Upper lobe of left lung (tissue), 4 donors: ENCODE data around the gene HSDL2.

ENCODE experiments used
- POLR2A ChIP-seq, 4 donors: fragments of 450-650 bp; IDR thresholded peaks; one replicate each; pipeline ENCODE4 v1.5.1; 2016 to 2017; ENCODE audit warnings: antibody characterized with exemption in 4 of 4, mild to moderate bottlenecking in 2 of 4
- TF ChIP-seq, protein P1 (sequence below), 6 experiments: fragments of 450-650 bp in 4 of 6; fragments of 200-600 bp in 2 of 6; sonication (generic) in 2 of 6; IDR thresholded peaks; one replicate each; pipeline ENCODE4 v1.5.1; 2016 to 2019; ENCODE audit warnings: antibody characterized with exemption in 6 of 6

DNA sequence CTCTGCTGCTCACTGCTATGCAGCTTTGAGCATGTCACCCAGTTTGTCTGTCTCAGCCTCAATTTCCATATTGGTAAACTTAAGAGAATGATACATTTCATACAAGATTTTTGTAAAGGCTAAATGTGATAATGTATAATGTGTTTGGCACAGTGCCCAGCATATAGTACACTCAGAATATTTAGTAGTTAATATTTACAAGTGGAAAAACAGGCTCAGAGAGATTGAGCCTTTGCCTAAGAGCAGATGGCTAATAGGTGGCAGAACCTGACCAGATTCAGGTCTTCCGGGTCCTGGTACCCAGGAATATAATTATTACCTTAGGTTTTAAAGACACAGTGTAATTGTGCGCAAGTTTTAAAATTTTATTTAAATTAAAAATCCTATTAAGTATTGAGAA lies 59.9 kb downstream of the HSDL2 start:
- TF ChIP-seq, protein P1, sequence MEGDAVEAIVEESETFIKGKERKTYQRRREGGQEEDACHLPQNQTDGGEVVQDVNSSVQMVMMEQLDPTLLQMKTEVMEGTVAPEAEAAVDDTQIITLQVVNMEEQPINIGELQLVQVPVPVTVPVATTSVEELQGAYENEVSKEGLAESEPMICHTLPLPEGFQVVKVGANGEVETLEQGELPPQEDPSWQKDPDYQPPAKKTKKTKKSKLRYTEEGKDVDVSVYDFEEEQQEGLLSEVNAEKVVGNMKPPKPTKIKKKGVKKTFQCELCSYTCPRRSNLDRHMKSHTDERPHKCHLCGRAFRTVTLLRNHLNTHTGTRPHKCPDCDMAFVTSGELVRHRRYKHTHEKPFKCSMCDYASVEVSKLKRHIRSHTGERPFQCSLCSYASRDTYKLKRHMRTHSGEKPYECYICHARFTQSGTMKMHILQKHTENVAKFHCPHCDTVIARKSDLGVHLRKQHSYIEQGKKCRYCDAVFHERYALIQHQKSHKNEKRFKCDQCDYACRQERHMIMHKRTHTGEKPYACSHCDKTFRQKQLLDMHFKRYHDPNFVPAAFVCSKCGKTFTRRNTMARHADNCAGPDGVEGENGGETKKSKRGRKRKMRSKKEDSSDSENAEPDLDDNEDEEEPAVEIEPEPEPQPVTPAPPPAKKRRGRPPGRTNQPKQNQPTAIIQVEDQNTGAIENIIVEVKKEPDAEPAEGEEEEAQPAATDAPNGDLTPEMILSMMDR (IDR thresholded peaks at IDR 0.05): no peak
- TF ChIP-seq POLR2A (IDR thresholded peaks at IDR 0.05): no peak
